OCI-LY3 (cell line): ENCODE measurements around the gene PELI2.
"Not testable (repeated sequence)": the region's sequence is repeated elsewhere in the genome, so short reads cannot be mapped to it uniquely, and the experiment has no call there.

Experiments
- H2AFZ ChIP-seq: fragments of 200-600, 300-600 bp; shearing (Covaris generic); 2 replicates; pipeline ENCODE4 v1.6.0; 2014; ENCODE audit warnings: antibody characterized with exemption, low read depth, low read length
- H3K27ac ChIP-seq: fragments of 200-600, 300-600 bp; sonication (generic); 2 replicates; pipeline ENCODE4 v1.5.1; 2014; ENCODE audit warnings: mild to moderate bottlenecking, low read length, moderate library complexity, mixed read lengths
- H3K27me3 ChIP-seq: fragments of 200-600, 300-600 bp; sonication (generic); 2 replicates; pipeline ENCODE4 v1.6.1; 2014; ENCODE audit warnings: low read depth, low read length, mixed read lengths
- H3K36me3 ChIP-seq: fragments of 200-600, 300-600 bp; sonication (generic); replicated peaks from 2 replicates; pipeline ENCODE3; 2014; ENCODE audit warnings: low read depth, low read length, mixed read lengths
- H3K4me1 ChIP-seq: fragments of 300-600, 200-600 bp; sonication (generic); 2 replicates; pipeline ENCODE4 v1.6.1; 2014; ENCODE audit warnings: low read length, mixed read lengths
- H3K4me2 ChIP-seq: fragments of 200-600, 300-600 bp; sonication (generic); 2 replicates; pipeline ENCODE4 v1.6.1; 2014; ENCODE audit warnings: low read length, mixed read lengths
- H3K4me3 ChIP-seq: fragments of 300-600, 200-600 bp; sonication (generic); 2 replicates; pipeline ENCODE4 v1.5.1; 2014; ENCODE audit warnings: antibody characterized with exemption, mild to moderate bottlenecking, low read length, moderate library complexity
- H3K79me2 ChIP-seq: fragments of 300-600, 200-600 bp; shearing (Covaris generic); 2 replicates; pipeline ENCODE4 v1.6.1; 2014; ENCODE audit warnings: mild to moderate bottlenecking, low read length, mixed read lengths
- H3K9ac ChIP-seq: fragments of 300-600, 200-600 bp; shearing (Covaris generic); 2 replicates; pipeline ENCODE4 v1.6.0; 2014; ENCODE audit warnings: mild to moderate bottlenecking, low read length, moderate library complexity
- H3K9me3 ChIP-seq: fragments of 200-600, 300-600 bp; shearing (Covaris generic); 2 replicates; pipeline ENCODE4 v1.6.1; 2014; ENCODE audit warnings: low read length, mixed read lengths; ENCODE audit not compliant: insufficient read depth
- H4K20me1 ChIP-seq: fragments of 200-600, 300-600 bp; sonication (generic); 2 replicates; pipeline ENCODE4 v1.6.1; 2016; ENCODE audit warnings: low read length, mixed read lengths; ENCODE audit not compliant: insufficient read depth
- EZH2phosphoT487 ChIP-seq: fragments of 200-600 bp; shearing (Covaris generic); IDR thresholded peaks from 2 replicates; pipeline ENCODE4 v1.6.1; 2018; ENCODE audit warnings: antibody characterized with exemption, mixed run types, low read depth
- TF ChIP-seq, protein P1 (sequence below): fragments of 200-600, 300-600 bp; sonication (generic); IDR thresholded peaks from 2 replicates; pipeline ENCODE4 v1.5.1; 2014; ENCODE audit warnings: antibody characterized with exemption, low read length, low read depth

Gene PELI2

DNA sequence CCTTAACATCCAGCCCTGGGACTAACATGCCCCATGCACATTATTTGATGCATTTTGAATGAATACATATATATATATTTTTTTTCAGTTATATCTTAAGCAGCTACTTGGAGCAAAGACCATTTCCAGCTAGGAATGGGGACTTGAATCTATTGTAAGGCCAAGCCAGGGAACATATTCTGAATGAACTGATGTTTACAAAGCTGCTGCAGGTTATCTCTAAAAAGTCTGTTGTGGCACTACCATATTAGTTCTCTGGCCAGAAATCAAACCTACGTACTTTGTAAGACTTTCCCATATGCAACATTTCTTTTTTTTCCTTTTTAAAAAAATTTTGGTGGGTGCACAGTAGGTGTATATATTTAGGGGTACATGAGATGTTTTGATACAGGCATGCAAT, 43.4 kb downstream of the PELI2 start:
- no peaks in the 10 kb centered on the region for H4K20me1 ChIP-seq
- no peaks in the 10 kb centered on the region for H3K4me1 ChIP-seq
- no peak overlapping the region for H3K4me3 ChIP-seq
- no peak overlapping the region for H3K4me2 ChIP-seq
- 0 out of 2 replicates have a peak, but pooled peaks cover 6% of the 10 kb centered on the region for H3K27me3 ChIP-seq
- no peak overlapping the region for H2AFZ ChIP-seq
- no peaks in the 10 kb centered on the region for H3K79me2 ChIP-seq
- H3K27ac ChIP-seq: no peak overlapping the region
- H3K9me3 ChIP-seq: no peaks in the 10 kb centered on the region
- no peaks in the 10 kb centered on the region for H3K36me3 ChIP-seq
- H3K9ac ChIP-seq: no peak overlapping the region
- TF ChIP-seq EZH2phosphoT487: no peak
- TF ChIP-seq, protein P1, sequence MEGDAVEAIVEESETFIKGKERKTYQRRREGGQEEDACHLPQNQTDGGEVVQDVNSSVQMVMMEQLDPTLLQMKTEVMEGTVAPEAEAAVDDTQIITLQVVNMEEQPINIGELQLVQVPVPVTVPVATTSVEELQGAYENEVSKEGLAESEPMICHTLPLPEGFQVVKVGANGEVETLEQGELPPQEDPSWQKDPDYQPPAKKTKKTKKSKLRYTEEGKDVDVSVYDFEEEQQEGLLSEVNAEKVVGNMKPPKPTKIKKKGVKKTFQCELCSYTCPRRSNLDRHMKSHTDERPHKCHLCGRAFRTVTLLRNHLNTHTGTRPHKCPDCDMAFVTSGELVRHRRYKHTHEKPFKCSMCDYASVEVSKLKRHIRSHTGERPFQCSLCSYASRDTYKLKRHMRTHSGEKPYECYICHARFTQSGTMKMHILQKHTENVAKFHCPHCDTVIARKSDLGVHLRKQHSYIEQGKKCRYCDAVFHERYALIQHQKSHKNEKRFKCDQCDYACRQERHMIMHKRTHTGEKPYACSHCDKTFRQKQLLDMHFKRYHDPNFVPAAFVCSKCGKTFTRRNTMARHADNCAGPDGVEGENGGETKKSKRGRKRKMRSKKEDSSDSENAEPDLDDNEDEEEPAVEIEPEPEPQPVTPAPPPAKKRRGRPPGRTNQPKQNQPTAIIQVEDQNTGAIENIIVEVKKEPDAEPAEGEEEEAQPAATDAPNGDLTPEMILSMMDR: no peak

DNA sequence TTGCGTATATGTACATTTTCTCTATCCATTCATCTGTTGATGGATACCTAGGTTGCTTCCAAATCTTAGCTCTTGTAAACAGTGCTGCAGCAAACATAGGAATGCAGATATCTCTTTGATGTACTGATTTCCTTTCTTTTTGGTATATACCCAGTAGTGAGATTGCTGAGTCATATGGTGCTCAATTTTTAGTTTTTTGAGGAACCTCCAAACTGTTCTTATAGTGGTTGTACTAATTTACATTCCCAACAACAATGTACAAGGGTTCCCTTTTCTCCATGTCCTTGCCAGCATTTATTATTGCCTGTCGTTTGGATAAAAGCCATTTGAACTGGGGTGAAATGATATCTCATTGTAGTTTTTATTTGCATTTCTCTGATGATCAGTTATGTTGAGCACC, 44.3 kb downstream of the PELI2 start:
- H3K79me2 ChIP-seq: no peaks in the 10 kb centered on the region
- H4K20me1 ChIP-seq: no peaks in the 10 kb centered on the region
- no peak overlapping the region for H2AFZ ChIP-seq
- H3K36me3 ChIP-seq: no peaks in the 10 kb centered on the region
- no peak overlapping the region for H3K4me3 ChIP-seq
- H3K4me2 ChIP-seq: no peak overlapping the region
- 0 out of 2 replicates have a peak, but pooled peaks cover 6% of the 10 kb centered on the region for H3K27me3 ChIP-seq
- H3K4me1 ChIP-seq: no peaks in the 10 kb centered on the region
- H3K27ac ChIP-seq: no peak overlapping the region
- no peaks in the 10 kb centered on the region for H3K9me3 ChIP-seq
- H3K9ac ChIP-seq: no peak overlapping the region
- TF ChIP-seq EZH2phosphoT487: no peak
- TF ChIP-seq, protein P1: no peak

DNA sequence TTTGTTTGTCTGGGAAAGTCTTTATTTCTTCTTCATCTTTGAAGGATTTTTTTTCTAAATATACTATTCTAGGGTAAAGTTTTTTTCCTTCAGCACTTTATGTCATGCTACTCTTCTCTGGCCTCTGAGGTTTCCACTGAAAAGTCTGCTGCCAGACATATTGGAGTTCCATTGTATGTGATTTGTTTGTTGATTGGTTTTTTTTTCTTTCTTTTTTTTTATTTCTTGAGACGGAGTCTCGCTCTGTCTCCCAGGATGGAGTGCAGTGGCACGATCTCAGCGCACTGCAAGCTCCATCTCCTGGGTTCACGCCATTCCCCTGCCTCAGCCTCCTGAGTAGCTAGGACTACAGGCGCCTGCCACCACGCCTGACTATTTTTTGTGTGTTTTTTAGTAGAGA, 48.4 kb downstream of the PELI2 start:
- not testable (repeated sequence) for H3K27me3 ChIP-seq, H3K9ac ChIP-seq, H3K79me2 ChIP-seq, H3K4me1 ChIP-seq, H3K4me3 ChIP-seq, H3K4me2 ChIP-seq, H3K9me3 ChIP-seq, H3K36me3 ChIP-seq, H3K27ac ChIP-seq, H2AFZ ChIP-seq, H4K20me1 ChIP-seq

DNA sequence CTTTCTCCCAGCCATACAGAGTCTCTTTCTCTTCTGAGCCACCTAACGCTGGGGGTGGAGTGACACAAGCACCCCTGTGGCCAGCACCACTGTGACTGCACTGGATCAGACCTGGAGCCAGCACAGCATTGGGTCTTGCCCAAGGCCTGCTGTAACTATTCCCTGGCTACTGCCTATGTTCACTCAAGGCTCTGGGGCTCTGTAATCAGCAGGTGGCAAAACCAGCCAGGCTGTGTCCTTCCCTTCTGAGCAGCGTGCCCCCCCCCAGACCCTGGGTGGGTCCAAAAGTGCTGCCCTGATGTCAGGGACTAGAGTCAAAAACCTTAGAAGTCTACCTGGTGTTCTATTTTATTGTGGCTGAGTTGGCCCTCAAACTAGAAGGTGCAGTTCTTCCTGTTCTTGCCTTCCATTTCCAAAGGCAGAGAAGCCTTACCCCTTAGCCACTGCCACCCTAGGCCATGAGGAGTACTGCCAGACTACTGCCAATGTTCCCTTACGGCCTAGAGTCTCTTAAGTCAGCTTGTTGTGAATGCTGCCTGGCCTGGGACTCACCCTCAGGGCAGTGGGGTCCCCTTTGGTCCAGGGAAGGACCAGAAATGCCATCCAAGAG, 49.9 kb downstream of the PELI2 start:
- H3K79me2 ChIP-seq: no peaks in the 10 kb centered on the region
- H2AFZ ChIP-seq: no peak overlapping the region
- H4K20me1 ChIP-seq: no peaks in the 10 kb centered on the region
- no peaks in the 10 kb centered on the region for H3K4me1 ChIP-seq
- TF ChIP-seq EZH2phosphoT487: no peak
- TF ChIP-seq, protein P1: no peak
- H3K36me3 ChIP-seq: no peaks in the 10 kb centered on the region
- no peak overlapping the region for H3K27ac ChIP-seq
- H3K4me3 ChIP-seq: no peak overlapping the region
- no peaks in the 10 kb centered on the region for H3K27me3 ChIP-seq
- H3K9me3 ChIP-seq: no peaks in the 10 kb centered on the region
- H3K4me2 ChIP-seq: no peak overlapping the region
- H3K9ac ChIP-seq: no peak overlapping the region
